Retina (tissue), 1 donor: Measurements from ENCODE around the gene RABL6.
"Not testable (repeated sequence)": the region's sequence is repeated elsewhere in the genome, so short reads cannot be mapped to it uniquely, and the experiment has no call there.

Source experiments
- DNase-seq: peaks from one replicate; pipeline ENCODE4 v3.0.0-alpha.2; 2016

Gene RABL6

DNA sequence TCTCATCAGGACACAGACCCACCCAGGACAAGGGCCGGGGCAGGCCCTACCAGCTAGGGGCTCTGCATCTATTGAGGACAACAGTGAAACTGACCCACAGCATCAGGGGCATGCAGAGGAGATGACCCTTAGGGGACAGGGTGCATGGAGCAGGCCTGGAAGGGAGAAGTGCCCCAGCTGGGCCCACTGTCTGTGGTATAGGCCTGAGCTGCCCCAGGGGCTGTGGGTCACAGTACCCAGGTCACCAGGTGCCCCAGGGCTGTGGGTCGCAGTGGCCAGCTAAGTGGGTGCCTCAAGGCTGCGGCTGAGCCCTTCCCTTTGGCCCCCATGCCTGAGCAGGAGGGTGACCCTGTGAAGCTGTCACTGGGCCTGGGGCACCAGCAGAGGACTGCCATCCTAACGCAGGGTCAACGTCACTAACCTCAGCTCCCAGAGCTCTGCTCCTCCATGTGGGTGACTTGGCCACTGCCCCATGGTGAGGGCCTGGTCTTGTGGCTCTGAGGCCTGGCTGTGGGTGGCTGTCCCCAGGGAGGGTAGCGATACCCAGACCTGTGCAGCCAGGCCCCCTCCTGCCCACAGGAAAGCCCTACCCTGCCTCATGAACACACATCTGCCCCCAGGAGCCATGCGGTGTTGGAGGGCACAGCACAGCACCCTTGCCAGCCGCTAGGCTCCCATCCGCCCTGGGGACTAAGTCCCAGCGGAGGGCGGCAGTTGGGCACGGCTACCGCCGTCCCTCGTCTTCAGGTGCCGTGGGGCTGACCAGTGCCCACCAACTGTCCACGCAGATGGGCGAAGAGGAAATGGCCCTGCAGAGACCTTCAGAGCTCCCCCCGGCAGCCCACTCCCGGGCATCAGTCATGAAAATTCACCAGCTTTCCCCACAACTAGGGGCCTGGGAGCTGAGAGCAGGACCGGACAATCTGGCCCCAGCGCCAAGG is 53.5 kb downstream of the RABL6 start:
- no peak for DNase-seq

DNA sequence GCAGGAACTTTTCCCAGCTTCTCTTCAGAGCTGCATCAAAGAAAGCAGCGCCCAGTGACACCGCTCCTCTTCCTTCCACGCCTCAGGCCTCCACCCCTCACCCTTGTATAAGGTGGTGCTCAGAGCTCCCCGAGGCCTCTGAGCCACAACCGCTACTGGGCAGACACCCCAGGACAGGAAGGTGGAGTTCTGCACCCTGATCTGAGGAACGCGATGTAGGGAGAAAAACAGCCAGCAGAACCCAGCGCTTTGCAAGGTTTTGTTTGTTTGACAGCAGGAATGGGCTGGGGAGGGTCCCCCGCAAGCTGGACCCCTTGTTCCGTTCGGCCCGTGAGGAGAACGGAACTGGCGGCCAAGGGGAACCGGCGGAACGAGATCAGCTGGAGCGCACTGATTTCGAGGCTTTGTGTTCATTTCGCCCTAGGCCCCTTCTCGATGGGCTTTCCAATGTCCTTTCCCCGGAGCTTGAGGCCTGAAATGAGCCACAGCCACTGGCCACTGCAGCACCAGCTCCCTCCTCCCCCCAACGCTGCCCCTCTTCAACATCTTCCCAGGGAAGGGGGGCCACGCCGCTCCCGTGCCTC is 54.2 kb downstream of the RABL6 start:
- DNase-seq, result no peak

DNA sequence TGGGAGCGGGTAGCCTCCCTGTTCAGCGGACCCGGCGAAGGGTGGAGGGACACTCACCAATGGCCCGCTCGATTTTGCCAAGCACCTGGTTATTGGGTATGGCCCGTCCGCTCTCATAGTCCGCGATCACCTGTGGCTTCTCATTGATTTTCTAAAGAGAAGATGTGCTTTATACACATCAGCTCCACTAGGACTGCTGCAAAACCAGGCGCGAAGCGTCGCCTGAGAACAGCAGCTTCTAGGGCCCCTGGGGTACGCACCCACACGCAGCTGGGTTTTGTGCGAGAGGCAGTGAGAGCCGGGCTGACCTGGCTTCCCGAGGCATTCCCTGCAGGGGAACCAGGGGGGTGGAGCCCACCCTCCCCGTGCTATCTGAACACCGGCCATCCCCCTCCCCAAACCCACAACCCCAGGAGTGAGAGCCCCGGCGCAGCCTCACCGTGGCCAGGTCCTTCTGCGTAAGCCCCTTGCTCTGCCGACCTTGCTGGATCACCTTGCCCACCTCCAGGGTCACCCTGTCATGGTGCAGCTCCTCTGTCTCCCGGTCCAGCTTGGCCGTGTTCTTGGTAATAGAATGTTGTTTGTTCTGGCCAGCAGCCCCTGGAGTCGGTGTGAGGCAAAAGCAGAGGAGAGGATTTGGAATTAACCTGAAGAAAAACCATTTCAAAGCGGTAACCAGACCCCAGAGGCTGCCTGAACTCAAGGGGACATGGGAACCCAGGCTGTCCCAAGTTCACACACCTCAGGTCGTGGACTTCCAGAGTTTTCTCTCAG is 55.3 kb downstream of the RABL6 start:
- no peak for DNase-seq

DNA sequence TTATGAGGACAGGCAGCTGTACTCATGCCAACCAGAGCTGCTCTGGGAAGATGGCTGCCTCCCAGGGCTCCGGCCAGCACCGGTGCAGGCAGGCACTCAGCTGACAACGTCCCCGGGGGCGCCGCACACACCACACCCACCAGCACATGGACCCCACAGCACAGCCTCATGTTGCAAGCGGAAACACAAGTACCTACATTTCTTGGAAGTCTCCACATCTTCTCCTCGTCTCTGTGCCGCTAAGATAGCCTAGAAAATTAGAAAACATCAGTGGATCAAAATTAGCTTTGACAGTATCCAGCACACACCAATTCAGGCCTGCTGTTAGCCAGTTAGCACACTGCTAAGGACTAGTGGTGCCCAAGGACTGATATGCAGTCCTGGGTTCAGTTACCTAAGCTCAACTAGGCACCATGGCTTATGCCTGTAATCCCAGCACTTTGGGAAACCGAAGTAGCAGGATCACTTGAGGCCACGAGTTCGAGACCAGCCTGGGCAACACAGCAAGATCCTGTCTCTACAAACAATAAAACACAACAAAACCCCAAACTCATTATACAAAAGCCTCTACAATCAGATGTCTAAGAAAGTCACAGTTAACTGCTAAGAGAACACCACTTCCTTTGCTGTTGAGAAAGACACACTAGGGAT is 56.0 kb downstream of the RABL6 start:
- no peak for DNase-seq

DNA sequence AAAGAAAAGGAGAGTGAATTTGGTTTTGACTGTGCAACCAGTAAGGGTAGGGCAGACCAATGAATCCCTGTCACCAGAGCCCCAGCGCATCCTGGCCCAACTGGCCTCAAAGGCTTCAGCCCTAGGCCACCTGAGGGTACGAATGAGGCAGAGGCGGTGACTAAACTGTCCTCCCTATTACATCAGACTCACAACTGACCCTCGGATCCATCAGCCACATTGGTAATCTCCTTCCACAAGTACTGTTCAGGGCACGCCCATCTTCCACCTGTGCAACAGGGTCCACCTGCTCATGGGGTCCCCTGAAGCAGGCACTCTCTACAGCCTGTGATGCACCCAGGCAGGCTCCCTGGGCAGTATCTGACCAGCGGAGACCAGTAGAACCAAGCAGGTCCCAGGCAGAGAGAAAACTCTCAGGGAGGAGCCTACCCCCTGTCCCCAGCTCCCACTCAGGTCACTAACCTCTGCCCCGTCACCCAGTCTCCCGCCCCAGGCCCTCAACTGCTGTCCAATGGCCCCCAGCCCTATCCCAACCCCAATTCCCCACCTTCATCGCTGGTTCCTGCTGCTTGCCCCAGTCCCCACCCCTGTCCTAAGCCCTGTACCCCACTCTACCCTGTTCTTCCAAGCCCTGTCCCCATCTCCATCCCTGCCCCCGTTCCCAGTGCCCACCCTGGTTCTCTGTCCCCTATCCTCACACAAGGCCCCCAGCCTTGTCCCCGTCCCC is 57.5 kb downstream of the RABL6 start:
- DNase-seq, result no peak

DNA sequence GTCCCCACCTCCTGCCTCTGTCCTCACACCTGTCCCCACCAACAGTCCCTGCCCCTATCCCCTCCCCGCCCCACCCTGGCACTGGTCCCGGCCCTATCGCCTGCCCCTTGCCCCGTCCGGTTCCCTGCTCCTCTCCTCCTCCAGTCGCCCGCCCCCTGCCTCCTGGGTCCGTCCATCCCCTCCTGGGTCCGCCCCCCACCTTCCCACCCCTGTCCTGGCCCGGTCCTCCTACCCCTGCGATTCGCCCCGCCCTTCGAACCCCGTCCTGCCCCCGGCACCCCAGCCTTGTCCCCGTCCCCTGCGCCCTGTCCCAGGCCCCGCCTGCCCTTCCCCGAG is 58.0 kb downstream of the RABL6 start:
- DNase-seq, result no peak

DNA sequence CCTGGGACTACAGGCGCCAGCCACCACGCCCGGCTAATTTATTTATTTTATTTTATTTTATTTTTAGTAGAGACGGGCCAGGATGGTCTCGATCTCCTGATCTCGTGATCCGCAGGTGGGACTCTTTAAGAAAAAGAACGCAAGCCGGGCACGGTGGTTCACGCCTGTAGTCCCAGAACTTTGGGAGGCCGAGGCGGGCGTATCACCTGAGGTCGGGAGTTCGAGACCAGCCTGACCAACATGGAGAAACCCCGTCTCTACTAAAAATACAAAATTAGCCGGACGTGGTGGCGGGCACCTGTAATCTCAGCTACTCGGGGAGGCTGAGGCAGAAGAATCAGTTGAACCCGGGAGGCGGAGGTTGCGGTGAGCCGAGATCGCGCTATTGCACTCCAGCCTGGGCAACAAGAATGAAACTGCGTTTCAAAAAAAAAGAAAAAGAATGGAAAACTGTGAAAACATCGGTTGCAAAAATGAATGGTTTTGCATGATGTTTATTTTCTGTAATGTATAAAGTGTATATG is 59.2 kb downstream of the RABL6 start:
- DNase-seq, result not testable (repeated sequence)

DNA sequence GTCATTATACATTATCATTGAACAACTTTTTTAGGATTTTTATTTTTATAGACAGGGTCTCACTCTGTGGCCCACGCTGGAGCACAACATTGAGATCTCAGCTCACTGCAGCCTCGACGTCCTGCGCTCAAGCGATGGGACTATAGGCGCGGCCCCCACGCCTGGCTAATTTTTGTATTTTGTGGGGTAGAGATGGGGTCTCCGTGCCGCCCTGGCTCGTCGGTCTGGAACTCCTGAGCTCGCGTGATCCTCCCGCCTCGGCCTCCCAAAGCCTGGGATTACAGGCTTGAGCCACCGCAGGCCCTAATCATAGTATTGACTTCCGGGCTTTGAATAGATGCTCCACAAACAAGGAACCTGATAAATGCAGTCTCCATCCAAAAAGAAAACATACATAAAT is 59.7 kb downstream of the RABL6 start:
- no peak for DNase-seq

DNA sequence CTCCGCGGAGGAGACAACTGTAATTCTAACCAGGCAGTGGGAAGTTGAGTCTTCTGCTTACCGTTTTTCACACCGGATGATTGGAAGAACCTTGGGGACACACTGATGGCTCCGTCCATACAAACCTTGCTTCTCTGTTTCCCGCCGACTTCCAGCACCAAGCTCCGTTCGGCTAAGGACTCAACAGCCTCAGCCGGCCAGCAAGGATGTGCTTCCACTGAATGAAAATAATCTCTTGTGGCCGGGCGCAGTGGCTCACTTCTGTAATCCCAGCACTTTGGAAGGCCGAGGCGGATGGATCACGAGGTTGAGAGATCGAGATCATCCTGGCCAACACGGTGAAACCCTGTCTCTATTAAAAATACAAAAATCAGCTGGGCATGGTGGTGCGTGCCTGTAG is 60.2 kb downstream of the RABL6 start:
- DNase-seq, result no peak

DNA sequence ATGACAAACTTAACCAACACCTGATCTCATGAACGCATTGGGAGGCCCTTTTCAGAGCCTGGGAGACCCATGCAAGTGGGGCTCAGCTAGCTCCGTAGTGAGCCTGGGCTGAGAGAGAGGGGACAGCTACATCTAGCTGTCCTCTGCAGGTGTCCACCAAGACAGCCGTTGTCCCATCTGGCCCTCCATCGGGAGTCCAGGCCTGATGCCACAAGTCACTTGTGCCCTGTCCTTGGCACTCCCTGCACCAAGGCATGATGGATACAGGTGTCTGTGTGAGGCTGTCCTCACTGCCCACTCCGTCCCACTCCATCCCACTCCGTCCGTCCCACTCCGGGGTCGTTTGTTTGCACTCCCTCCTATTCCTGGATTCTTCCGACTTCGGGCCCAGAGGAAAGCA is 60.9 kb downstream of the RABL6 start:
- no peak for DNase-seq

DNA sequence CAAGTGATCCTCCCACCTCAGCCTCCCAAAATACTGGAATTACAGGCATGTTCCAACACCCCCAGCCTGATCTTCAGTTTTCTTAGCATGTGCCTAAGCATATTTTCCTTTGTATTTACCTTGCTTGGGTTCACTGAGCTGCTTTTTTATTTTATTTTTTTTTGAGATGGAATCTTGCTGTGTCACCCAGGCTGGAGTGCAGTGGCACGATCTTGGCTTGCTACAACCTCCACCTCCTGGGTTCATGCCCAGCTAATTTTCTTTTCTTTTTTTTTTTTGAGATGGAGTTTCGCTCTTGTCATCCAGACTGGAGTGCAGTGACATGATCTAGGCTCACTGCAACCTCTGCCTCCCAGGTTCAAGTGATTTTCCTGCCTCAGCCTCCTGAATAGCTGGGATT is 61.9 kb downstream of the RABL6 start:
- DNase-seq, result not testable (repeated sequence)

DNA sequence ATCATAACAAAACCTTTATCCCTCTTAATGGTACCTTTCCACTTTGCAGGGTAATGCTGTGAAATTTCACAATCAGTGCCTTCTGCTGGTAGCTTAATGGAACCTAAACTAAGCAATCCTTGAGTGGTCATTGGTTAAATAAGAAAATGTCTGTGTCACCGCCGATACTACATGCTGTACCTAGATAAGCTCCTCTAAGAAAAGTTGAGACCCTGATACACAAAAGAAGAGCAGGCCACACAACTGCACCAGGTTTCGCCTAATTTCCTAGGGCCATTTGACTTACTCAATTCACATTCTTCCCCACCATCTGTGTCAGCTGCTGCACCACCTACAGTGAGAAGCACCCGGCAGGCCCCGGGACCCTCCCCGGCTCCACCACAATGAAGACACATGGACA is 67.4 kb downstream of the RABL6 start:
- no peak for DNase-seq

DNA sequence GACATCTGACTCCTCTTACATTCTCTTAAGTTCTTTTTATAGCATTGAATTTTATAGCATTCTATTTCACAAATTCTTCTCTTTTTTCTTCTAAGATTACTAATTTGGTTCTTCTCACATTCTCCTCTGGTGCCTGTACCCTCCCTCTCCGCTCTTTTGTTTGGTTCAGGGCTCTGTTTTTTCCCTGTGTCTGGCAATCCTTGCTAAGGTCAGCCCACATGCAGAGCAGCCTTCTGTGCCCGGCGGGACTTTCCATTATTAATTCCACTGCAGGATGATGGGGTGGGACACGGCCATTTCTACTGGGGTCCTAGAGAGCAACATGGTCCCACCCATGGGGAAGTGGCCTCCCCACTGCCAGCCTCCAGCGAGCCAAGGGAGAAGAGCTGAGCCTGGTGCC is 68.7 kb downstream of the RABL6 start:
- no peak for DNase-seq

DNA sequence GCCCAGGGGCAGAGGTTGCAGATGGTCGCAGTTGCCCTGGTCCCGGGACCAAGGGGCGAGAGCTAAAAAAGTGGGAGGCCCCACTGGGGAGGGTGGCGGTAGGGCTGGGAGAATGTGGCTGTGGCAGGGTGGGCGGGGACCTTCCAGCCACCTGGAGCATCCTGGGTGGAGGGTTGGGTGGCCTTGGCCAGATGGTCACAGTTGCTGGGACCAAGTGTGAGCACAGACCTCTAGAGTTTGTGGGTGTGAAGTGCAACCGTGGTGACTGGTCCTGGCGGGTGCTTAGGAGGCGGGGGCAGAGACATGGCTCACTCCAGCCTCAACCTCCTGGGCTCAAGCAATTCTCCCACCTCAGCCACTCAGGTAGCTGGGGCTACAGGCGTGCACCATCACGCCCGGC is 72.9 kb downstream of the RABL6 start:
- no peak for DNase-seq

DNA sequence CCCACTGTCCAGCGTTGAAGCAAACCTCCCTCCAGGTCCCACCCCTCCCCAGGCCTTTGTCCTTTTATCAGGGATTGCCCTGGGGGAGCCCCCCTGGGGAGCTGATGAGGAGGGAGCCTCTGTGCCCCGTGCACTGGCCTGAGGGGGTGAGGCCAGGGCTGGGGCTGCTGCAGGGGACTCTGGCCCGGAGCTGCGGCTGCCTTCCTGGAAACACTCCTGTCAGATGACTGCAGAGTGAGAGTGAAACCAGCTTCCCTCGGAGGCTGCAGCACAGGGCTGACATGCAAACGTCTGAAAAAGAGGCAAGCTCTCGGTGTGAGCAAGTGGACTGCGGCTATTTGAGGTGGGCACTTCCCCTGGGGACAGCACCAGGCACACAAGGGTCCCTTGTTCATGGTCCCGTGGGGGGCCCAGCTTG is 74.0 kb downstream of the RABL6 start:
- peak; percentile 19 for DNase-seq

DNA sequence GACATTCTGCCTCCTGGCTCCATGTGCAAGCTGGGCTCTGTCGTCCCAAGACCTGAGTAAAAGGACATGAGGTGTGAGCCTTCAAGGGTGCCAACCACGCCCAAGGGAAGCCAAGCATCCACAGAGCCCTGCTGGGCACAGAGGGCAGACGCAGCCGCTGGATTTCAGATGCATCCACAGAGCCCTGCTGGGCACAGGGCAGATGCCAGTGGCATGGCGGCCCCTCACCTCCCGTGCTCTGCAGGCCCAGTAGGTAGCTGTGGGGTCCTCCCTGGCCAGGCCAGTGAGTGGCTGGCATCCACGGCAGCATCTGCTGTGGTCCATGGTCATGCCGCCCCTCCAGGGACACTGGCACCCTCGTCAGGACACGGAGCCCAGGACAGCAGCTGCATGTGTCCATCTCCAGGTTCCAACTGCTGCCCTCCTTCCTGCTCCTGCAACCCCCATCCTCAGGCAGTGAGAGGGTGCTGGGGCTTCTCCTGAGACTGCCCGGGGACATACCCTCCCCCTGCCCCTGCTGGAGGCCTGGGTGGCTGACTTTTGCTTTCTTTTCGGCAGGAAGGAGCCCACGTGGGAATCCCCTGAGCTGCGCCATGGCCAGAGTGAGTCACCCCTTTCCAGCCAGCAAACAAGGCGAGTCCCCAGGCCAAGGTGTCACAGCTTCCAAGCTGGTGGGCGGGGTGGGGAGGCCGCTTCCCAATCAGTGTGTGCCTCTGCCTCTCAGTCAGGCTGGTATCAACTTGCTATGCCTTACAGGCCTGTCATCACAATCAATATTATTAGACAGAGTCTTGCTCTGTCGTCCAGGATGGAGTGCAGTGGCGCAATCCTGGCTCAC is 74.6 kb downstream of the RABL6 start:
- DNase-seq, result no peak

DNA sequence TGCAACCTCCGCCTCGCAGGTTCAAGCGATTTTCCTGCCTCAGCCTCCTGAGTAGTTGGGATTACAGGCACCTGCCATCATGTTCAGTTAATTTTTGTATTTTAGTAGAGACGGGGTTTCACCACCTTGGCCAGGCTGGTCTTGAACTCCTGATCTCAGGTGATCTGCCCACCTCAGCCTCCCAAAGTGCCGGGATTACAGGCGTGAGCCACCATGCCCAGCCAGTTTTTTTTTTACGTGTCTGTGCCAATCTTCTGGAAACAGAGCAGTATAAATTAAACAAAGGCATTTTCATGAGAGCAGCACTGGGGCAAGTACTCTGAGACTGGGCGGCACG is 75.2 kb downstream of the RABL6 start:
- DNase-seq, result not testable (repeated sequence)

DNA sequence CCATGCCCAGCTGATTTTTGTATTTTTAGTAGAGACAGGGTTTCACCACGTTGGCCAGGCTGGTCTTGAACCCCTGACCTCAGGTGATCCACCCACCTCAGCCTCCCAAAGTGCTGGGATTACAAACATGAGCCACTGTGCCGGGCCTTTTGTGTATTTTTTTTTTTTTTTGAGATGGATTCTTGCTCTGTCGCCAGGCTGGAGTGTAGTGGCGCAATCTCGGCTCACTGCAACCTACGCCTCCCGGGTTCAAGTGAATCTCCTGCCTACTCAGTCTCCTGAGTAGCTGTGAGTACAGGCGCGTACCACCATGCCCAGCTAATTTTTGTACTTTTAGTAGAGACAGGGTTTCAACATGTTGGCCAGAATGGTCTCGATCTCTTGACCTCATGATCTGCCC is 75.9 kb downstream of the RABL6 start:
- not testable (repeated sequence) for DNase-seq

DNA sequence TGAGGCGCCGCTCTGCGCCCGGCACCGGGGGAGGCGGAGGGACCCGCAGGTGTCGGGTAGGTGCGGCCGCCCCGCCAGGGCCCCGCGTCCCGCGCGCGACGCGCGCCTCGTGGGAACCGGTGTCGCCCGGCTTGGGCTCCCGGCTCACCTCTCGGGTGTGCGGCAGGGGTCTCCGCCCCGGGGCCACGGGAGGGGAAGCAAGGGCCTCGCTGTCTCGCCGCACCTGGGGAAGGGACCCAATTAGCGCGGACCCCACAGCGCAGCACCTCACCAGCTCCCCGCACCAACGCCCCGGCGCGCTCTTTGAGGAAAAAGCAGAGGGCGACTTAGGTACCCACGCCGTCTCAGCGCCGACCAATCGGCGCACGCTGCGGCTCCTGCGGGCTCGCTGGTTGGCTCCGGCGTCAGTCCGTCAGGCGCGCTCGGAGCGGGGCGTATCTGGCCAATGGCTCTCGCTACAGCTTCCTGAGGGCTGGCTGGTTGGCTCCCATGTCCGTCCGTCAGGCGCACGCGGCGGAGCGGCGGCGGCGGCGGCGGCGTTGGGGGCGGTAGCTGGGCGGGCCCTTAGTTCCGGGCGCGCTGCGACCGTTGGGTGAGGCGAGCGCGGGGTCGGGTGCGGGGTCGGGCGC is 78.3 kb downstream of the RABL6 start, which contains the start of gene TRAF2:
Gene TRAF2, plus strand, starts transcription at position 567 of the 629 bp plus-strand sequence. CDS start 12,225 bp downstream, outside the sequence.
- peak; percentile 100 for DNase-seq
